Measurements from ENCODE around the gene FCRL4. TPM values are rescaled to one million over a fixed set of nuclear protein-coding genes. Genes with fewer than 3 reads are reported as not detected.

FCRL4 gene
- total RNA-seq, 1 experiment from 2014 or later: not detected

DNA sequence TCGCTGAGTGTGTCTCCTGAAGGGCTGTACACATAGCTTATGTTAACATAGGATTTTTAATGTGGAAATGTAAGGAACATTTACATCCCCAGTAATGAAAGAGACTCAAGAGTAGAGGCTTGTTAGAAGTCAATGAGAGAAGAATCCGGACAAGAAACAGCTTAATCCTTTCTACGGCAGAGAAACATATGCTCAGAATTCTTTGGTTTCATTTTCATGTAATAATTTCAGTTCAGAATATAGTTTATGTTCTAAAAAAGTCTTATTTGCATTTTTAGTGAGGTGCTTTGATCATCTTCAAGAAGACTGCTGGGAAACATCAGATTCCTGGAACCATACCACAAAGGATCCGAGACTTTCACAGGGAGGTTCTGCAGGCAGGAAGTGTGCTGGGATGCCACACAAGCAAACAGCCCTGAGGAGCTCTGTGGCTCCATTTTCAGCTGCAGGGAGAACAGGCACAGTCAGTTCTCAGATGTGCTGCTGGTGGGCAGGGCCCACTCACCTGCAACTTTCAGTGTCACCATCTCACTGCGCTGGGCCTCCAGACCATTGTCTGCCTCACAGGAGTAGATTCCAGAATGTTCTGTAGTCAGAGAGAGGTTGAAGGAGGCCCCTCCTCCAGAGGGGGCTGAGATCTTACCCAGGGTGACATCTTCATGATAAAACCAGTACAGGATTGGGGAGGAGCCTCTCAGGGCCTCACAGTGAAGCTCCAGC, 74.0 kb downstream of the FCRL4 start:
- DNase-seq: no peak
- Histone ChIP-seq H3K9me3 (replicated peaks) (no peaks in the 10 kb centered on the region), H3K27me3 (no peaks in the 10 kb centered on the region), H3K4me1 (no peaks in the 10 kb centered on the region), H3K4me3 (no peak overlapping the region), H3K27ac (no peak overlapping the region), H3K36me3 (no peaks in the 10 kb centered on the region)

Other genes starting within 250 kb of the FCRL4 start
- 0.02 TPM in 1 of 2 replicates, not detected in the other for gene FCRL5, start 45.6 kb downstream of the FCRL4 start, total RNA-seq (2014; rRNA removed; shearing (Covaris generic))
- not detected in 2 replicates for gene FCRL3, start 102.7 kb upstream of the FCRL4 start, total RNA-seq (2014; rRNA removed; shearing (Covaris generic))
- not detected in 2 replicates for gene FCRL2, start 179.0 kb upstream of the FCRL4 start, total RNA-seq (2014; rRNA removed; shearing (Covaris generic))
- not detected in 2 replicates for gene FCRL1, start 222.0 kb upstream of the FCRL4 start, total RNA-seq (2014; rRNA removed; shearing (Covaris generic))
- not detected in 2 replicates for gene CD5L, start 243.7 kb upstream of the FCRL4 start, total RNA-seq (2014; rRNA removed; shearing (Covaris generic))

All from SJCRH30 (cell line).